GM23248 (cell line): Measurements from ENCODE around the gene SCNM1. TPM values are rescaled to one million over a fixed set of nuclear protein-coding genes. Genes with fewer than 3 reads are reported as not detected.
A peak's percentile ranks its signal among the peaks of the same experiment; 100 is the strongest.

Experiments
- DNase-seq: peaks from one replicate; pipeline ENCODE4 v3.0.0-alpha.2; 2015
- H2AFZ ChIP-seq: fragments of 200-600 bp; sonication (generic); 2 replicates; pipeline ENCODE4 v1.6.1; 2016; ENCODE audit warnings: antibody characterized with exemption
- H3F3A ChIP-seq: fragments of 200-600 bp; sonication (generic); 2 replicates; pipeline ENCODE4 v1.6.1; 2016; ENCODE audit warnings: mild to moderate bottlenecking, antibody characterized with exemption, mixed run types; ENCODE audit not compliant: insufficient read depth
- H3K27ac ChIP-seq: fragments of 200-600 bp; sonication (generic); 2 replicates; pipeline ENCODE4 v1.5.1; 2016; ENCODE audit warnings: mild to moderate bottlenecking
- H3K27me3 ChIP-seq: fragments of 200-600 bp; sonication (generic); replicated peaks from 2 replicates; pipeline ENCODE4 v1.6.1; 2016; ENCODE audit warnings: mild to moderate bottlenecking; ENCODE audit not compliant: insufficient read depth
- H3K36me3 ChIP-seq: fragments of 200-600 bp; sonication (generic); 2 replicates; pipeline ENCODE4 v1.6.1; 2016; ENCODE audit warnings: low read depth, mild to moderate bottlenecking
- H3K4me1 ChIP-seq: fragments of 200-600 bp; sonication (generic); 2 replicates; pipeline ENCODE4 v1.6.1; 2016; ENCODE audit warnings: mild to moderate bottlenecking; ENCODE audit not compliant: insufficient read depth
- H3K4me2 ChIP-seq: fragments of 200-600 bp; sonication (generic); one replicate; pipeline ENCODE4 v1.6.1; 2016; ENCODE audit warnings: mild to moderate bottlenecking; ENCODE audit not compliant: unreplicated experiment
- H3K4me3 ChIP-seq: fragments of 200-600 bp; sonication (generic); 2 replicates; pipeline ENCODE4 v1.5.1; 2016; ENCODE audit warnings: mild to moderate bottlenecking
- H3K79me2 ChIP-seq: fragments of 200-600 bp; sonication (generic); 2 replicates; pipeline ENCODE4 v1.6.1; 2016; ENCODE audit warnings: mild to moderate bottlenecking; ENCODE audit not compliant: insufficient read depth
- H3K9ac ChIP-seq: fragments of 200-600 bp; sonication (generic); 2 replicates; pipeline ENCODE4 v1.6.1; 2016; ENCODE audit warnings: mild to moderate bottlenecking
- H3K9me2 ChIP-seq: fragments of 200-600 bp; sonication (generic); 2 replicates; pipeline ENCODE4 v1.6.1; 2016; ENCODE audit warnings: mixed run types, mild to moderate bottlenecking, moderate library complexity; ENCODE audit not compliant: insufficient read depth
- H3K9me3 ChIP-seq: fragments of 200-600 bp; sonication (generic); one replicate; pipeline ENCODE4 v1.6.1; 2017; ENCODE audit warnings: low read depth
- H4K20me1 ChIP-seq: fragments of 200-600 bp; sonication (generic); 2 replicates; pipeline ENCODE4 v1.6.0; 2016; ENCODE audit not compliant: insufficient read depth
- EZH2 ChIP-seq: fragments of 200-600 bp; sonication (generic); IDR thresholded peaks from 2 replicates; pipeline ENCODE4 v1.6.1; 2018; ENCODE audit warnings: antibody characterized with exemption, mild to moderate bottlenecking; ENCODE audit not compliant: insufficient read depth, poor library complexity, severe bottlenecking
- EZH2phosphoT487 ChIP-seq: fragments of 200-600 bp; sonication (generic); IDR thresholded peaks from 2 replicates; pipeline ENCODE4 v1.6.1; 2018; ENCODE audit warnings: antibody characterized with exemption, moderate library complexity, mild to moderate bottlenecking, low read depth; ENCODE audit not compliant: insufficient read depth
- WGBS, 2 experiments: methylation state at CpG; one replicate each; pipeline ENCODE4 v1.1.6; 2015 to 2017; ENCODE audit warnings: low lambda C conversion rate in 2 of 2, low coverage in 1 of 2; ENCODE audit errors: missing lambda C conversion rate in 2 of 2; 5-methylcytosine and 5-hydroxymethylcytosine counted together
- in situ Hi-C: fragments of 300-500 bp; cut with MboI; formaldehyde crosslinking; loops from 2 replicates; pipeline ENCODE4 v1.15.0; 2020
- polyA plus RNA-seq: library from polyadenylated mRNA; unstranded; fragments of >200 nt; fragmentation: Nextera tagmentation; extraction: Ambion mirVana; gene quantifications from 2 replicates; pipeline ENCODE4 v1.2.1, GENCODE V29; 2016
- total RNA-seq: library from RNA; depleted of rRNA; stranded (reverse); fragments of >200 nt; shearing (Covaris generic); gene quantifications from 2 replicates; pipeline ENCODE4 v1.2.3, GENCODE V29; 2014

Gene SCNM1
- total and polyA plus RNA-seq, 2 experiments from 2014 or later, result 35.2 to 77.4 TPM

GRCh38 chr1:151171190-151171589, 5.2 kb downstream of the SCNM1 start:
- Histone ChIP-seq H3F3A (peaks cover 20% of the 10 kb centered on the region), H3K9me2 (no peaks in the 10 kb centered on the region), H3K4me1 (peaks cover 14% of the 10 kb centered on the region), H3K4me3 (no peak overlapping the region), H3K9me3 (no peaks in the 10 kb centered on the region), H3K27ac (no peak overlapping the region), H2AFZ (no peak overlapping the region), H3K27me3 (no peaks in the 10 kb centered on the region), H3K4me2 (no peak overlapping the region), H4K20me1 (no peaks in the 10 kb centered on the region), H3K36me3 (peaks cover 13% of the 10 kb centered on the region; the same call in 1 of the 2 replicates), H3K9ac (no peak overlapping the region), H3K79me2 (peaks cover 25% of the 10 kb centered on the region)
- no peak for DNase-seq
- TF ChIP-seq EZH2phosphoT487 (no peak), EZH2 (no peak)
- 74 to 84% methylated on average over 5 of the region's 5 CpGs for WGBS, 2 experiments
- in situ Hi-C loops, result no loop called here

GRCh38 chr1:151175041-151175741, 9.2 kb downstream of the SCNM1 start:
- Histone ChIP-seq H3K4me3 (no peak overlapping the region), H3K27ac (no peak overlapping the region)

GRCh38 chr1:151175863-151176262, 9.9 kb downstream of the SCNM1 start, which contains the start of gene TMOD4:
Gene TMOD4, minus strand, starts transcription at chr1:151175981. Its CDS starts 1,106 bp downstream, at chr1:151174875.
- H3K4me3 ChIP-seq, result no peak within 1 kb of the TSS
- no peak within 1 kb of the TSS for H3K4me2 ChIP-seq
- peak; percentile 54 for DNase-seq
- no peak within 1 kb of the TSS for H3K9ac ChIP-seq
- H3K27ac ChIP-seq, result no peak within 1 kb of the TSS
- H3K36me3 ChIP-seq, result peaks cover 4% of the 10 kb centered on the region; the same call in 1 of the 2 replicates
- H3K27me3 ChIP-seq, result no peaks in the 10 kb centered on the region
- H3K9me3 ChIP-seq, result no peaks in the 10 kb centered on the region
- peaks cover 14% of the 10 kb centered on the region; the same call in 1 of the 2 replicates for H3F3A ChIP-seq
- H2AFZ ChIP-seq, result no peak within 1 kb of the TSS
- H3K9me2 ChIP-seq, result no peaks in the 10 kb centered on the region
- no peak for TF ChIP-seq EZH2phosphoT487
- no peak for TF ChIP-seq EZH2
- in situ Hi-C loops, result no loop called here
- H4K20me1 ChIP-seq, result no peaks in the 10 kb centered on the region
- whole genome bisulfite sequencing, 2 experiments, result 24 to 42% methylated on average over 4 of the region's 4 CpGs
- H3K79me2 ChIP-seq, result no peaks in the 10 kb centered on the region
- H3K4me1 ChIP-seq, result 0 out of 2 replicates have a peak, but pooled peaks cover 3% of the 10 kb centered on the region

More at GRCh38 chr1:151175041-151175741, 9.2 kb downstream of the SCNM1 start:
- Histone ChIP-seq H3F3A (peaks cover 14% of the 10 kb centered on the region; the same call in 1 of the 2 replicates), H3K4me1 (0 out of 2 replicates have a peak, but pooled peaks cover 3% of the 10 kb centered on the region), H3K9me2 (no peaks in the 10 kb centered on the region), H3K9ac (no peak overlapping the region), H3K27me3 (no peaks in the 10 kb centered on the region), H2AFZ (no peak overlapping the region), H3K9me3 (no peaks in the 10 kb centered on the region), H4K20me1 (no peaks in the 10 kb centered on the region), H3K4me2 (no peak overlapping the region), H3K79me2 (no peaks in the 10 kb centered on the region), H3K36me3 (peaks cover 4% of the 10 kb centered on the region; the same call in 1 of the 2 replicates)
- in situ Hi-C loops, result no loop called here
- peak; percentile 7 for DNase-seq
- TF ChIP-seq EZH2 (no peak), EZH2phosphoT487 (no peak)
- 58 to 59% methylated on average over 6 of the region's 6 CpGs for WGBS, 2 experiments

GRCh38 chr1:151176514-151177045, 10.6 kb downstream of the SCNM1 start:
- H2AFZ ChIP-seq, result no peak overlapping the region
- peaks cover 4% of the 10 kb centered on the region; the same call in 1 of the 2 replicates for H3K36me3 ChIP-seq
- H3K9me2 ChIP-seq, result no peaks in the 10 kb centered on the region
- peaks cover 14% of the 10 kb centered on the region; the same call in 1 of the 2 replicates for H3F3A ChIP-seq
- no peak overlapping the region for H3K4me3 ChIP-seq
- H3K4me1 ChIP-seq, result 0 out of 2 replicates have a peak, but pooled peaks cover 3% of the 10 kb centered on the region
- H3K9me3 ChIP-seq, result no peaks in the 10 kb centered on the region
- no peak overlapping the region for H3K4me2 ChIP-seq
- WGBS, 2 experiments, result 93 to 94% methylated on average over 14 to 17 of the region's 17 CpGs
- TF ChIP-seq EZH2phosphoT487, result no peak
- no peak for TF ChIP-seq EZH2
- H3K79me2 ChIP-seq, result no peaks in the 10 kb centered on the region
- H3K9ac ChIP-seq, result no peak overlapping the region
- H3K27me3 ChIP-seq, result no peaks in the 10 kb centered on the region
- H3K27ac ChIP-seq, result no peak overlapping the region
- no peaks in the 10 kb centered on the region for H4K20me1 ChIP-seq
- in situ Hi-C loops, result no loop called here
- no peak for DNase-seq
